WI38 (cell line): ENCODE measurements around the gene SF3B6.

ENCODE experiments used
- H3K4me3 ChIP-seq: 2 replicates; pipeline ENCODE4 v1.5.1; 2011; ENCODE audit warnings: low read depth, mild to moderate bottlenecking, control low read depth, low read length
- TF ChIP-seq, protein P1 (sequence below): IDR thresholded peaks from 2 replicates; pipeline ENCODE4 v1.5.1; 2012; ENCODE audit warnings: low read depth, mild to moderate bottlenecking, control low read depth, low read length

The SF3B6 gene

DNA sequence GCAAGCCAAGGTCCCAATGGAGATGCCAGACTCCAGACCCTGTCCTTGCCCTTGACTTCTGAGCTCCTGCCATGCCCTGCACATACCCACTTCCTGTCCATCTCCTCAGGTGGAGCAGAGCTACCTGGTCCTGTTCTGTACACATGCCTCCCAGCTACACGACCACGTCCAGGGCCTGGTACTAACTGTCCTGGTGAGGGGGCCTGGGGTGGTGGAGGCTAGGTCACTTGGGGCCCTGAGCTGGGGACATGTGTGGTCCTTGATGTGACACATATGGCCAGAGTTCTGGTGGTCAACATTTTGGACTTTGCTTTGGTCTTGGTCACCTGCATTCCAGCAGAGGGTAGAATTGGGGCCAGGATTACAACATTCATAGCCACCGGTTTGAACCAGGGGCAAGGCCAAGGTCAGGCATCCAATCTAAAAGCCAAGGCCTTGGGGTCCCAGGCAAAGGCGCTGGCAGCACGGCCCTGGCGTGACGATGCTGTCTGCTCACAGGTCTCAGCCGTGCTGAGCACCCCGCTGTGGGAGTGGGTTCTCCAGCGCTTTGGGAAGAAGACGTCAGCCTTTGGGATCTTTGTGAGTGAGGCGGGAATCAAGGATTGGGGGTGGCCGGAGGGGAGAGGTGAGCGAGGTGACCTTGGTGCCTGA, 53.7 kb downstream of the SF3B6 start:
- H3K4me3 ChIP-seq, result no peak overlapping the region

DNA sequence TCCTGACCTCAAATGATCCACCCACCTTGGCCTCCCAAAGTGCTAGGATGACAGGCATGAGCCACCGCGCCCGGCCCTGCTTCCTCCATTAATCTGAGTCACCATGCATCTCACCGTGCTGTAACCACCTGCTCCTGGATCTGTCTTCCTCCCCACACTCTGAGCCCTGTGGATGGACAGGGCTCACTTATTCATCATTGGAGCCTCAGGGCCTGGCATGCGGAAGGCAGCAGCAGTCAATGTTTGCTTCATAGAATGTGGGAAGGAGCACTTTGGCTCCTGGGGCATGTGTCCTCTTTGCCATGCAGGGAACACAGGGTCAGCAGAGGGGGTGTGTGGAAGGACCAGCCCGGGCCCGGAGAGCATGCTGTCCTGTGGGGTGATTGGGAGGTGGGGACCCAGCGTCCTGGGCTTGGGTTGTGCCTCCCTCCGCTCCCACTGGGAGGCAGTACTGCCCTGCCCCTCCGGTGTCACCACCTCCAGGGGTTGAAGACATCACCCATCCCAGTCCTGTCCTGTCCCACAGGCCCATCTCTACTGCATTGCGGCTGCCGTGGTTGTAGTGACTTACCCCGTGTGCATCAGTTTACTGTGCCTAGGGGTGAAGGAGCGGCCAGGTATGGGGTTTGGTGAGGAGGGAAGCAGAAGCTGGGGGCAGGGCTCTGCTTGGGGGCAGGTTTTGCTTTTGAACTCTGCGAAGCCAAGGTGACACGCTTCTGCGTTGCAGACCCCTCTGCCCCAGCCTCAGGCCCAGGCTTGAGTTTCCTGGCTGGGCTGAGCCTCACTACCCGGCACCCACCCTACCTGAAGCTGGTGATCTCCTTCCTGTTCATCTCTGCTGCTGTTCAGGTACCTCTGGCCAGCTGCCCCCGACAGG, 54.8 kb downstream of the SF3B6 start:
- no peak overlapping the region for H3K4me3 ChIP-seq
- TF ChIP-seq, protein P1, sequence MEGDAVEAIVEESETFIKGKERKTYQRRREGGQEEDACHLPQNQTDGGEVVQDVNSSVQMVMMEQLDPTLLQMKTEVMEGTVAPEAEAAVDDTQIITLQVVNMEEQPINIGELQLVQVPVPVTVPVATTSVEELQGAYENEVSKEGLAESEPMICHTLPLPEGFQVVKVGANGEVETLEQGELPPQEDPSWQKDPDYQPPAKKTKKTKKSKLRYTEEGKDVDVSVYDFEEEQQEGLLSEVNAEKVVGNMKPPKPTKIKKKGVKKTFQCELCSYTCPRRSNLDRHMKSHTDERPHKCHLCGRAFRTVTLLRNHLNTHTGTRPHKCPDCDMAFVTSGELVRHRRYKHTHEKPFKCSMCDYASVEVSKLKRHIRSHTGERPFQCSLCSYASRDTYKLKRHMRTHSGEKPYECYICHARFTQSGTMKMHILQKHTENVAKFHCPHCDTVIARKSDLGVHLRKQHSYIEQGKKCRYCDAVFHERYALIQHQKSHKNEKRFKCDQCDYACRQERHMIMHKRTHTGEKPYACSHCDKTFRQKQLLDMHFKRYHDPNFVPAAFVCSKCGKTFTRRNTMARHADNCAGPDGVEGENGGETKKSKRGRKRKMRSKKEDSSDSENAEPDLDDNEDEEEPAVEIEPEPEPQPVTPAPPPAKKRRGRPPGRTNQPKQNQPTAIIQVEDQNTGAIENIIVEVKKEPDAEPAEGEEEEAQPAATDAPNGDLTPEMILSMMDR, result 0 out of 2 replicates have a peak, but pooled peaks have one; percentile 6

More for the DNA sequence above, 53.7 kb downstream of the SF3B6 start:
- TF ChIP-seq, protein P1, result no peak

DNA sequence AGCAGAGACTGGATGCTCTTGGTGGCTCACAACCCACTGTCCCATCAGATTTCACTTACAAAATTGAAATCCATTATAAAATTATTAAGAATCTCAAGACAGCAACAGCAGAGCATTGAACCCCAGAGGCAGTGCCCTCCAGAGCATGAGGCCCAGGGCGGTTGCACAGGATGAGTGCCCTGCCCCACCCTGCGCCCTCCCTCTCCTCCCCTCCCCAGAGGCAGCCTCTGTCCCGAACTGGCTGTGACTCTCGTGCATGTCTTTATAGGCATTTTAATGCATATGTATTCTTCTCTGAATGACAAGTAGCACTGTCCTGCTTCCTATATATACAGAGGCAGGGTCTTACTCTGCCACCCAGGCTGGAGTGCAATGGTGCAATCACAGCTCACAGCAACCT, 55.9 kb downstream of the SF3B6 start:
- TF ChIP-seq, protein P1, result no peak
- H3K4me3 ChIP-seq, result no peak overlapping the region

DNA sequence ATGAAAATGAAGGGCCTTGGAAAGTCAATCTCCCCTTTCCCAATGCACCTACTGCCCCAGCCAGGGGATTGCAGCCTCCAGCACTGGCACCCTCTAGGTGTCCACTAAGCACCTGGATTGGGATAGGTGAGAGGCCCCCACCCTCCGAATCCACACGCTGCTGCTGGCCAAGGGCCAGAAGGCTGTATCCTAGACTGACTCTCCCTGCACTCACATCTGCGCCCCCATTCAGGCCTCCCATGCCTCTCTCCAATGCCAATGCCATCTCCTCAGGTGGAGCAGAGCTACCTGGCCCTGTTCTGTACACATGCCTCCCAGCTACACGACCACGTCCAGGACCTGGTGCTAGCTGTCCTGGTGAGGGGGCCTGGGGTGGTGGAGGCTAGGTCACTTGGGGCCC, 56.4 kb downstream of the SF3B6 start:
- TF ChIP-seq, protein P1, result no peak
- no peak overlapping the region for H3K4me3 ChIP-seq

DNA sequence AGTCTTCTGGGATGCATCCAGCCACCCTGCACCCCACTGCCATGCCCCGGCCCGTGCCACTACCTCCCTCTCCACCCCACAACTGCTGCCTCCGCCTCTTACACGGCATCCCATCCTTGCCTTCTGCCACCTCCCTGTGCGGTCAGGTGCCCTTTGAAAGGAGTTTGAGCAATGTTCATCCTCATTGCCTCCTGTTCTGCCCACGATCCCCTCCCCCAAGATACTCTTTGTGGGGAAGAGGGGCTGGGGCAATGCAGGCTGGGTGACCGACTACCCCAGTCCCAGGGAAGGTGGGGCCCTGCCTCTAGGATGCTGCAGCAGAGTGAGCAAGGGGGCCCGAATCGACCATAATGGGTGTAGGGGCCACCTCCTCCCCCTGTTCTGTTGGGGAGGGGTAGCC, 57.9 kb downstream of the SF3B6 start:
- TF ChIP-seq, protein P1, result no peak

DNA sequence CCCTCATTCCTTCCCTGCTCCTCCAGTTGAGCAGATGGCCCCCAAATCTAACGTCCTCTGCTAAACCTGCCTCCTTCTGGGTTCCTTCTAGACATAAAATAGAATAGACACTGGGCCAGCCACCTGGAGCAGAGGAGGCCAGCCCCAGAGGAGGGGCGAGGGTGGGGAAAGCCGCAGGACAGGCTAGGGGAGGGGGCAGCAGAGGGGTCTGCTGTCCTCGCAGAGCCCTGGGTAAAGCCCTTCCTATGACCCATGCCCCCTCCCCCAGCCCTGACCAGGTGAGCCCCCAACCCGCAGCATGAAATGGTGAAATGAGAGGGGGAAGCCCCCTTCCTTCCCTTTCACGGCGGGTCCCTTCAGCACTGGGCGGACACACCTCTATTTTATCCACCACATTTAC, 58.4 kb downstream of the SF3B6 start:
- TF ChIP-seq, protein P1, result no peak
- H3K4me3 ChIP-seq, result no peak overlapping the region

More for the DNA sequence above, 57.9 kb downstream of the SF3B6 start:
- H3K4me3 ChIP-seq, result no peak overlapping the region
